AG08396 (cell line): ENCODE results near the gene CDK5.
"Not testable (repeated sequence)": the region's sequence is repeated elsewhere in the genome, so short reads cannot be mapped to it uniquely, and the experiment has no call there.

Source experiments
- DNase-seq: peaks from one replicate; pipeline ENCODE4 v3.0.0; 2012; ENCODE audit warnings: low spot score, mixed read lengths

CDK5 gene

DNA sequence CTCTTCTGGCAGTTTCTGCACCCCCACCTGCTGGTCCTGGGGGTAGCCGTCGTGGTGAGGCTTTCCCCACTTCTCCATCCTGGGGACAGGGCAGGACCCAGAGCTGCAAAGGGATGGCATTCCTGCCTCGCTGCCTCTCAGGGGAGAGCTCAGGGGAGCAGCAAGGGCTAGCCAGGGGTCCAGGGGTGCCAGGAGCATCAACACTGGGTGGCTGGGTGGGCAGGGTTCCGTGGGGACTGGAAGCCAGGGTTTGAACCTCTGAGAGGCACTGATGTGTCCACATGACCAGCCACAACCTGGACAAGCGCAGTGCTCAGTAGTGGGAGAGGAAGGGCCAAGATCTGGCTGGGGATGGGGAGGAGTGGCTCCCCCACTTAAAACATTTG, 23.8 kb downstream of the CDK5 start:
- no peak for DNase-seq

DNA sequence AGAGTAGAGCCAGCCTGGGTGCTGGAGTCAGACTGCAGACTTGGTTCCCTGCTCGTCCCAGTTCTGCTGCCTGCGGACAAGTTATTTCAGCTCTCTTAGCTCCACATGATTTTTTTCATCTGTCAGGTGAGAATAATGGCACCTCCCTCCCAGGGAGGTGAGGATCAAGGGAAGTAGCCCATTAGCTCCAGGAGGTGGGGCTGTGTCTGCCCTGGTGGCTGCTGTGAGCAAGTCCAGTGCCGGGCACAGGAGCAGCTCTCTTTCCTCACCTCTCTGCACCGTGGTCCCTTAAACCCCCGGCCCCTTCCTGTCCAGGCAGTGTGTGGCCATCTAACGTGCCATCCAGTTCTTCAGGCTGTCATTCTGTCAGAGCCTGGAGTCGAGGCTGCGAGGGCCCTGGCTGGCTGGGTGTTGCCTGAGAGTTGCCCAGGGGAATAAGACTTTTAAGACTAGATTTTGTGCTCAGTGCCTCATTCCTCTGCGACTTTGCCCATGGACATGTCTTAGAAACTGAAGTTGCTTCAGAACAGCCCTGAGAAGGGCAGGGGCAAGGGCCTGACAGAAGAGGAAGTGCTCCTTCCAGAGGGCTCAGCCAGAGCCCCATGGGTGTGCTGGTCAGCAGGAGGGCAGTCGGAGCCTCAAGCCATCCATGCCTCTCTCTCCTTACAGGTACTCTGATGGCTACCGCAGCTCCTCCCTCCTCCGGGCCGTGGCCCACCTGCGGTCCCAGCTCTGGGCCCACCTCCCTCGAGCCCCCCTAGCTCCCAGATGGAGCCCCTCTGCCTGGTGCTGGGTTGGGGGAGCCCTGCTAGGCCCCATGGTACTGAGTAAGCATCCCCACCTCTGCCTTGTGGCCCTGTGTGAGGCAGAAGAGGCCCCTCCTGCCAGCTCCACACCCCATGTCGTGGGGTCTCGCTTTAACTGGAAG, 24.5 kb downstream of the CDK5 start:
- DNase-seq = no peak

DNA sequence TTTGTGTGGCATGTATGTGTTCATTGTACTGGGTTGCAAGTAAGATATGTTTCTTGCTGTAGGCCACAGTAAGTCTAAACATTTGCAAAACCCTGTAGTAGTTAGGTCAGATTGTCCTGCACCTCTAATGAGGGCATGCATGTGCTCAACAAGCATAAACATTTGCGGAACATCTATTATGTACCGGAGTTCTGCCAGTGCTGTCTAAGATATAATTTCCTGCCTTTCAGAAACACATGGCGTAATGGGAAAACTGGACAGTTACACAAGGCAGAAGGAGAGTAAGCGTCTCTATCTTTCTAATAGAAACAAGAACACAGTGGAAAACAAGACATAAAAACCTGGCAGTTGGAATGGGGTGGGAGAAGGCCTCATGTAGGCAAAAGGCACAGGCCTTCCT, 26.7 kb downstream of the CDK5 start:
- no peak for DNase-seq

DNA sequence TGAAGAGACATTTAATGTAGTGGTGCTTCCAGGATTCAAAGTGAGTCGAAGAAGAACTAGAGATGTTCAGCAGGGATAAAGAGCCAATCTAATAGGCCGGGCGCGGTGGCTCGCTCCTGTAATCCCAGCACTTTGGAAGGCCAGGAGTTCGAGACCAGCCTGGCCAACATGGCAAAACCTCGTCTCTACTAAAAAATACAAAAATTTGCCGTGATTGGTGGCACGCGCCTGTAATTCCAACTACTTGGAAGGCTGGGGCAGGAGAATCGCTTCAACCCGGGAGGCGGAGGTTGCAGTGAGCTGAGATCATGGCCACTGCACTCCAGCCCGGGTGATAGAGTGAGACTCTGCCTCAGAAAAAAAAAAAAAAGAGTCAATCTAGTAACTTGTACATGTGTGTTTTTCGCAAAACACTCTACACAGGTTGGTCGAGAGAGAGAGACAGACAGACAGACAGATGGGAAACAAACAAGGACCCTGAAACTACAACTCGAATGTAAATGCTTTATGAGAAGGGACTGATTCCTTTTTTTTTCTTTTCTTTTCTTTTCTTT, 28.7 kb downstream of the CDK5 start:
- DNase-seq = no peak

DNA sequence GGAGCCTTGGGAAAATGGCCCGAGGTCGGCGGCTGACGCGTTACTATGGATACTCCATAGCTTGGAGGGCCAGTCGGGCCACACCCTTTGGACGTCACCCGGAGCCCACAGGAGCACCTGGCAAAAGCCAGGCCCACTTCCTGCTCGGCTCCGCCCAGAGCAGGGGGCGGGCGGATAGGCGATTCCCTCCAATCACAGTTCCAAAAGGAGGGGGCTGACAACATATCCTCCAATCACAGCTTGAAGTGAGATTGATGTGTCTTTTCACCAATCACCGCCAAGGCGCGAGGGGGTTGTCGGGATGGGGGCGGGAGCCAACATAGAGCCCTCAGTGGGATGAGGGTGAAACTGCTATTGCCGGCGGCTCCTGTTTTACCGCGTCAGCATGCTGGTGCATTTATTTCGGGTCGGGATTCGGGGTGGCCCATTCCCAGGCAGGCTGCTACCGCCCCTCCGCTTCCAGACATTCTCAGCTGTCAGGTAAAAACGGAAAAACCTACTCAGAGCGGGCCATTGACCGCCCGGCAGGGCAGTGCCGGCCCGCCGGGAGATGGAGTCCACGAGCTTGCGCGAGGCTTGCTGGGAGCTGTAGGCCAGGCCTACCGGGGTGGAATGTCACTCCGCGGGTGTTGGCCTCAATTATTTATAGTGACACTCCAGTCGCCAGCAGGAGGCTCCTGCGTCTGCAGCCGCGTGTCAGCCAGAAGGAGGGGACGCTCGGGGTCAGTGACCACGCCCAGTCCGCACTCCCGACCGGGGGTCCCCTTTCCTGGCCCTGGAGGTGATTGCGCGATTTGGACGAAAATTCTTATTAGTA, 29.4 kb downstream of the CDK5 start, which contains the start of gene ABCB8:
Gene ABCB8, plus strand, starts transcription at position 320 of the 817 bp plus-strand sequence. Its CDS starts 66 bp downstream, at position 386.
- peak; percentile 100 for DNase-seq

- DNase-seq = not testable (repeated sequence)
These were observed 30.0 kb downstream of the CDK5 start for GRCh38 chr7:151027728-151028130.

GRCh38 chr7:151026771-151027727, 30.6 kb downstream of the CDK5 start:
- not testable (repeated sequence) for DNase-seq

DNA sequence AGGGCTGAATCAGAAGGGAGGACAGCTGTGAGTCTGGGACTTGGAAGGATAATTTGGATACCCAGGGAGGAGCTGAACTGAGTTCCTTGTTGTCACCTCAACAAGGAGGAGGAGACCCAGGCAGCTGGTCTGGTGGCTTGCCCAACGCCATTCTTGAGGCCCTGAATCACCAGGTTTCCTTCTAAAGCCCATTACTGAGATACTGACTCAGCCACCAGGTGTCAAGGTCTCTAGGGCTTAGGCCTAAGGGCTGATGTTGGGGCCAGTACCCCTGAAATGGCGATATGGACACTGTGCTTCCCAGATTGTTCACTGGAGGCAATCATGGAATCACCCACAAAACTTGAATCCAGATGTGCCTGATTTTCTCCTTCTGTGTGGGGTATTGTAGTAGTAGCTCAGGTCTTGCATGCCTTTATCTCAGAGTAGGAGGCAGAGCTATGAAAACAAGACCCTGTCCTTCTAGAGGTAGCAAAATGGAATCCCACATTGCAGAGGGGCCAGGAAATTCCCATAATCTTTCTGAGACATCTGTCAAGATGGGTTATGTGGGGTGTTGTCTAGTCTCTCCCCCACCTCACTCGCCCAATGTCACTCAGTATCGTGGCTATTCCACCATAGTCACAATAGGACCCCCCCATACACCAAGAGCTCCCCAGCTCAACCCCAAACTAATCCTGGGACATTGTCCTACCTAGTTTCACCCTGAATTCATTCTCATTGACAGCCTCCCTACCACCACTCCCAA, 31.6 kb downstream of the CDK5 start:
- no peak for DNase-seq

GRCh38 chr7:151024435-151025056, 33.2 kb downstream of the CDK5 start, which contains the start of gene ATG9B:
Gene ATG9B, minus strand, starts transcription at chr7:151024494. Its CDS starts 71 bp downstream, at chr7:151024423.
- no peak for DNase-seq

- DNase-seq = no peak
These were observed 34.5 kb downstream of the CDK5 start for GRCh38 chr7:151023232-151023631.

GRCh38 chr7:151020231-151020630, 37.5 kb downstream of the CDK5 start:
- no peak for DNase-seq

DNA sequence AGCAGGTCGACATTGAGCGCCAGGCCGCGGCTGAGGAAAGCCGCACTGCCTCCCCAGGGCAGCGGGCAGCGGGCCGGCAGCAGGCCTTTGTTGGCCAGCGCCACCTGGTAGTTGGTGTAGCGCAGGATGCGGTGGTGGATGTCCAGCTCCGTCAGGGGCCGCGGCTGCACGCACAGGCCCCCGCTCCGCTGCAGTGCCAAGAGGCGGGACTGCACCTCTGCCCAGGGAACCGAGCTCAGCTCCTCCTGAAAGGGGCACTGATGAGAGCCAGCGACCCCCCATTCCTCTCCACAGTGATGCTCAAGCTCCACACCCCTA, 38.6 kb downstream of the CDK5 start:
- DNase-seq = no peak

GRCh38 chr7:151018421-151019129, 39.1 kb downstream of the CDK5 start:
- DNase-seq = no peak

GRCh38 chr7:151017953-151018420, 39.7 kb downstream of the CDK5 start:
- DNase-seq = peak; percentile 80

- DNase-seq = no peak
These were observed 40.2 kb downstream of the CDK5 start for GRCh38 chr7:151017370-151017952.

GRCh38 chr7:151016942-151017341, 40.8 kb downstream of the CDK5 start:
- no peak for DNase-seq

GRCh38 chr7:151016505-151016904, 41.2 kb downstream of the CDK5 start:
- no peak for DNase-seq

- no peak for DNase-seq
These were observed 41.7 kb downstream of the CDK5 start for GRCh38 chr7:151015967-151016366.

DNA sequence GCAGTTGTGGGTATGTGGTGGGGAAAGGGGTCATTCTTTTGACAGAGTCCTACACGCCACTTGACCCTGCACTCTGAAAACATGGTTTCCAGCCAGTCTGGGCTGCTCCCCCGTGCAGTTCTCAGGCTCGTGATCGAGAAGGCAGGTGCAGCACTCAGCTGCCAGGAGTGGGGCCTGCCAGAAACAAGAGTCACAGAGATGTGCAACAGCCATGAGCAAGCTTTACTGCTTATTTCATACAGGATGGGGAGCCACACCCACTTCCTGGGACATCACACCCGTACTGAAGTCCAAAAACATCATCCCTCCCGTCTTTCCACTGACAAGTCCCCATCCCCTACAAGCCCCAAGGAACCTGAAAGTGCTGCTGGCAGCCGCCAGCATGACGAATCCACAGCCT, 42.7 kb downstream of the CDK5 start:
- DNase-seq = no peak
